Adrenal gland (tissue), 5 donors: Measurements from ENCODE around the gene CKMT1B.

Source experiments
- CTCF ChIP-seq, 6 experiments: fragments of 450-650 bp in 4 of 6; fragments of 200-600 bp in 2 of 6; sonication (generic) in 1 of 6; IDR thresholded peaks; 1 replicate in 5 of 6; 2 replicates in 1 of 6; pipeline versions ENCODE4 v1.5.1 to v1.8.0; 2016 to 2021; ENCODE audit warnings: antibody characterized with exemption in 6 of 6, mild to moderate bottlenecking in 2 of 6, moderate library complexity in 1 of 6
- POLR2A ChIP-seq, 2 donors: fragments of 450-650 bp; IDR thresholded peaks; one replicate each; pipeline ENCODE4 v1.6.1; 2017; ENCODE audit warnings: antibody characterized with exemption in 2 of 2, mild to moderate bottlenecking in 2 of 2, moderate library complexity in 1 of 2
- donor health status: DM: no; HTN: no; CAD: no.

GRCh38 chr15:43625106-43625505, 31.3 kb downstream of the CKMT1B start:
- TF ChIP-seq CTCF (IDR thresholded peaks at IDR 0.05) (no peak), POLR2A (IDR thresholded peaks at IDR 0.05) (no peak)
